ENCODE data around the gene VAV3. TPM values are rescaled to one million over a fixed set of nuclear protein-coding genes. Genes with fewer than 3 reads are reported as not detected.

Gene VAV3
- total RNA-seq, 2 experiments from 2014 or later, result 2.3 to 8.3 TPM

- intact Hi-C loops (cut with micrococcal nuclease; ENCODE audit: unreplicated experiment), result no loop called here
- no peak for TF ChIP-seq CTCF (conservative IDR thresholded peaks at IDR 0.05; ENCODE audit: low read length)
- no peak for TF ChIP-seq EZH2phosphoT487 (IDR thresholded peaks at IDR 0.05; ENCODE audit: borderline replicate concordance, low read depth, low read length)
- Histone ChIP-seq H3K9me2 (ENCODE audit: insufficient read depth, low read length) (no peaks in the 10 kb centered on the region), H3K79me2 (ENCODE audit: insufficient read depth, low read depth, low read length) (no peaks in the 10 kb centered on the region), H3K27ac (ENCODE audit: low read depth, low read length, poor library complexity, severe bottlenecking) (no peak overlapping the region), H4K20me1 (ENCODE audit: insufficient read depth, low read length) (no peaks in the 10 kb centered on the region), H3K36me3 (ENCODE audit: insufficient read depth, low read length) (no peaks in the 10 kb centered on the region), H3K4me1 (ENCODE audit: insufficient read depth, low read length, poor library complexity, severe bottlenecking) (no peaks in the 10 kb centered on the region), H3K9me3 (ENCODE audit: low read length) (no peaks in the 10 kb centered on the region), H3K4me3 (ENCODE audit: low read depth, low read length, poor library complexity, severe bottlenecking) (no peak overlapping the region), H3K4me2 (ENCODE audit: low read length) (no peak overlapping the region), H2AFZ (ENCODE audit: low read length) (no peak overlapping the region)
- no peak for DNase-seq (ENCODE audit: low spot score)
- POLR2A ChIA-PET, result no interaction called here
- no TSS peak for BruUV-seq (replicated peaks)
- CTCF ChIA-PET (ENCODE audit: unreplicated experiment), result no interaction called here
These were observed 407.9 kb downstream of the VAV3 start for GRCh38 chr1:107557095-107557494.

DNA sequence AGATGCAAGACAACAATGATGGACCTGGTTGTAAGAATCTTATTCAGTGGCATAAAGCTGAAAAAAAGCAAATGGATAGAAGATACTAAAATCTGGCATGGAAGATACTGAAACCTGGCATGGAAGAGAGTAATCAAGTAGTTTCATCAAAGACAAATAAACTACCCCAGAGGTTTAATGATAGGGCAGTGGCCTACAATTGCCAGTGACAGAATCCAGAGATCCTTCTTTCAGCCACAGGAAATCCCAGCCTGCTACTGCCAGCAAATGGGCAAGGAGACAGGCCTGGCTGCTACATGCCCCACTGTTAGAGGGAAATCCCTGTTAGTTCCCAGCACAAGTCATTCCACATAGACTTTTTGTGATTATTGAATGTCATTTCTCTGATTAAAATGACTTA lies 409.4 kb downstream of the VAV3 start:
- BruUV-seq (replicated peaks), result no TSS peak
- Histone ChIP-seq H3K9me3 (ENCODE audit: low read length) (no peaks in the 10 kb centered on the region), H3K4me2 (ENCODE audit: low read length) (no peak overlapping the region), H2AFZ (ENCODE audit: low read length) (no peak overlapping the region), H3K4me1 (ENCODE audit: insufficient read depth, low read length, poor library complexity, severe bottlenecking) (no peaks in the 10 kb centered on the region), H3K4me3 (ENCODE audit: low read depth, low read length, poor library complexity, severe bottlenecking) (no peak overlapping the region), H3K36me3 (ENCODE audit: insufficient read depth, low read length) (no peaks in the 10 kb centered on the region), H3K27ac (ENCODE audit: low read depth, low read length, poor library complexity, severe bottlenecking) (no peak overlapping the region), H3K9me2 (ENCODE audit: insufficient read depth, low read length) (no peaks in the 10 kb centered on the region), H4K20me1 (ENCODE audit: insufficient read depth, low read length) (no peaks in the 10 kb centered on the region), H3K79me2 (ENCODE audit: insufficient read depth, low read depth, low read length) (no peaks in the 10 kb centered on the region)
- ChIA-PET POLR2A (interaction anchor here (0.7 kb wide), 1 partner anchor 10 kb away, joined by 3 read pairs; no protein-coding TSS in a partner anchor), CTCF (ENCODE audit: unreplicated experiment) (no interaction called here)
- TF ChIP-seq CTCF (conservative IDR thresholded peaks at IDR 0.05; ENCODE audit: low read length), result no peak
- TF ChIP-seq EZH2phosphoT487 (IDR thresholded peaks at IDR 0.05; ENCODE audit: borderline replicate concordance, low read depth, low read length), result no peak
- intact Hi-C loops (cut with micrococcal nuclease; ENCODE audit: unreplicated experiment), result no loop called here
- no peak for DNase-seq (ENCODE audit: low spot score)

DNA sequence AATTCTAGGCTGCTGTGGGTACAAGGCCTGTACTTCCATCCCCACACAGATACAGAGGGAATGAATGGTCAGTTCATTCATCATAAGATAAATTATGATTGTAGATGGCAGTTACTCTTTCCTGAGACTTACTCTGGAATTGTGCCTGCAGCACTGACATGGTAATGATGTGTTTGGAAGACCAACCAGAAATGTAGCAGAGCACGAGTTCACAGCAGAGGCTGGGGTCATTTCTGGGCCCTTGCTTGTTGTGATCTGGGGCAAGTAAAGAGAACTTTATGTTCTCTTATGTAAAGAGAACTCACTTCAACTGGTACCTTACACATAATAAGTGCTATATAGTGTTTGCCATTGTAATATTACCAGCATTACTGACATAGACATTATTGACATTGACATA lies 412.2 kb downstream of the VAV3 start:
- Histone ChIP-seq H3K9me3 (ENCODE audit: low read length) (no peaks in the 10 kb centered on the region), H3K9me2 (ENCODE audit: insufficient read depth, low read length) (no peaks in the 10 kb centered on the region), H3K79me2 (ENCODE audit: insufficient read depth, low read depth, low read length) (no peaks in the 10 kb centered on the region), H2AFZ (ENCODE audit: low read length) (no peak overlapping the region), H3K4me1 (ENCODE audit: insufficient read depth, low read length, poor library complexity, severe bottlenecking) (no peaks in the 10 kb centered on the region), H3K36me3 (ENCODE audit: insufficient read depth, low read length) (no peaks in the 10 kb centered on the region), H3K4me3 (ENCODE audit: low read depth, low read length, poor library complexity, severe bottlenecking) (no peak overlapping the region), H3K4me2 (ENCODE audit: low read length) (no peak overlapping the region), H3K27ac (ENCODE audit: low read depth, low read length, poor library complexity, severe bottlenecking) (no peak overlapping the region), H4K20me1 (ENCODE audit: insufficient read depth, low read length) (no peaks in the 10 kb centered on the region)
- BruUV-seq (replicated peaks), result no TSS peak
- POLR2A ChIA-PET, result interaction anchor here (0.6 to 1.0 kb wide), 4 partner anchors 8 to 193 kb away, joined by 3 to 5 read pairs (median 4); no protein-coding TSS in a partner anchor
- no peak for DNase-seq (ENCODE audit: low spot score)
- TF ChIP-seq CTCF (conservative IDR thresholded peaks at IDR 0.05; ENCODE audit: low read length) (no peak), EZH2phosphoT487 (IDR thresholded peaks at IDR 0.05; ENCODE audit: borderline replicate concordance, low read depth, low read length) (no peak)
- intact Hi-C loops (cut with micrococcal nuclease; ENCODE audit: unreplicated experiment), result no loop called here
- CTCF ChIA-PET (ENCODE audit: unreplicated experiment), result no interaction called here

Measured in OCI-LY7 (cell line).